B cell (primary cell): ENCODE data around the gene IL17B. TPM values are rescaled to one million over a fixed set of nuclear protein-coding genes. Genes with fewer than 3 reads are reported as not detected.

Experiments
- ATAC-seq: fragments of 200-7000 bp; cut with Tn5 transposase; one replicate; pipeline ENCODE4 v1.10.0; 2021; ENCODE audit warnings: low read depth, mild to moderate bottlenecking, moderate number of reproducible peaks, moderate library complexity
- CTCF ChIA-PET: fragments of 350-600 bp; sonication (Branson Sonifier 250); formaldehyde crosslinking; loops from one replicate; lab custom pipeline; 2021; ENCODE audit warnings: antibody characterized with exemption, inconsistent platforms; lab: Charles Lee
- POLR2A ChIA-PET: fragments of 350-600 bp; sonication (Branson Sonifier 250); formaldehyde crosslinking; loops from one replicate; lab custom pipeline; 2021; ENCODE audit warnings: antibody characterized with exemption; lab: Charles Lee
- DNase-seq: peaks from one replicate; pipeline ENCODE4 v3.0.0; 2013
- H2AFZ ChIP-seq: 2 replicates; pipeline ENCODE4 v1.6.1; 2012; ENCODE audit warnings: mild to moderate bottlenecking, low read depth, low read length; ENCODE audit not compliant: insufficient read depth, poor library complexity, severe bottlenecking
- H3K27ac ChIP-seq, 2 donors: 1 replicate in 1 of 2; 2 replicates in 1 of 2; pipeline ENCODE4 v1.5.1; 2012 to 2013; ENCODE audit warnings: low read length in 2 of 2, mild to moderate bottlenecking in 2 of 2, moderate library complexity in 1 of 2
- H3K27me3 ChIP-seq, 4 experiments: fragments of 200-600 bp in 1 of 4; sonication (generic) in 1 of 4; replicated peaks in 1 of 4; 1 replicate in 2 of 4; 2 replicates in 2 of 4; pipeline versions ENCODE4 v1.6.1 to v1.7.0; 2013 to 2016; ENCODE audit warnings: low read length in 3 of 4, mild to moderate bottlenecking in 2 of 4, mixed read lengths in 1 of 4, moderate library complexity in 1 of 4; ENCODE audit not compliant: insufficient read depth in 4 of 4, control insufficient read depth in 3 of 4; ENCODE audit errors: control extremely low read depth in 1 of 4
- H3K36me3 ChIP-seq, 2 experiments: replicated peaks in 1 of 2; 1 replicate in 1 of 2; 2 replicates in 1 of 2; pipeline versions ENCODE4 v1.6.1 to v1.7.1; 2013; ENCODE audit warnings: low read length in 1 of 2; ENCODE audit not compliant: insufficient read depth in 2 of 2, control insufficient read depth in 1 of 2; ENCODE audit errors: control extremely low read depth in 1 of 2, extremely low read depth in 1 of 2
- H3K4me1 ChIP-seq, 2 donors: fragments of 200-600 bp in 1 of 2; sonication (generic) in 1 of 2; 1 replicate in 1 of 2; 2 replicates in 1 of 2; pipeline versions ENCODE4 v1.5.1 to v1.6.1; 2013 to 2017; ENCODE audit warnings: low read length in 2 of 2; ENCODE audit not compliant: control insufficient read depth in 2 of 2, insufficient read depth in 2 of 2
- H3K4me2 ChIP-seq: replicated peaks from 2 replicates; pipeline ENCODE3; 2012; ENCODE audit warnings: mild to moderate bottlenecking, low read depth, low read length; ENCODE audit not compliant: poor library complexity, severe bottlenecking
- H3K4me3 ChIP-seq, 5 experiments: fragments of 200-600 bp in 1 of 5; sonication (generic) in 1 of 5; 1 replicate in 3 of 5; 2 replicates in 2 of 5; pipeline versions ENCODE4 v1.5.1 to v1.7.0; 2011 to 2016; ENCODE audit warnings: low read length in 4 of 5, mild to moderate bottlenecking in 4 of 5, low read depth in 2 of 5, control low read depth in 1 of 5, moderate library complexity in 1 of 5; ENCODE audit not compliant: insufficient read depth in 1 of 5; ENCODE audit errors: control extremely low read depth in 1 of 5, extremely low read depth in 1 of 5
- H3K79me2 ChIP-seq: fragments of 200-600 bp; sonication (generic); one replicate; pipeline ENCODE4 v1.6.0; 2016; ENCODE audit warnings: low read length; ENCODE audit not compliant: control insufficient read depth, insufficient read depth
- H3K9ac ChIP-seq: fragments of 200-600 bp; sonication (generic); 2 replicates; pipeline ENCODE4 v1.6.1; 2017; ENCODE audit warnings: mild to moderate bottlenecking, low read length, moderate library complexity
- H3K9me3 ChIP-seq, 3 donors: one replicate each; pipeline versions ENCODE4 v1.6.1 to v1.7.1; 2013; ENCODE audit warnings: low read length in 2 of 3; ENCODE audit not compliant: control insufficient read depth in 2 of 3, insufficient read depth in 1 of 3; ENCODE audit errors: control extremely low read depth in 1 of 3
- H4K20me1 ChIP-seq: 2 replicates; pipeline ENCODE4 v1.6.0; 2012; ENCODE audit warnings: mild to moderate bottlenecking, low read length; ENCODE audit not compliant: insufficient read depth, control insufficient read depth, poor library complexity, severe bottlenecking
- H3K27ac Mint-ChIP-seq: one replicate; pipeline ENCODE4 v1.8.0; 2021; ENCODE audit warnings: mixed read lengths
- H3K27me3 Mint-ChIP-seq: one replicate; pipeline ENCODE4 v1.8.0; 2021; ENCODE audit warnings: mixed read lengths
- H3K4me1 Mint-ChIP-seq: one replicate; pipeline ENCODE4 v1.8.0; 2021; ENCODE audit warnings: mixed read lengths
- H3K4me3 Mint-ChIP-seq: one replicate; pipeline ENCODE4 v1.8.0; 2021; ENCODE audit warnings: mixed read lengths
- H3K9me3 Mint-ChIP-seq: one replicate; pipeline ENCODE4 v1.8.0; 2022; ENCODE audit warnings: mixed read lengths; ENCODE audit not compliant: insufficient read depth
- CTCF ChIP-seq: fragments of 200-600 bp; IDR thresholded peaks from one replicate; pipeline ENCODE4 v1.8.0; 2022; ENCODE audit warnings: antibody characterized with exemption, mild to moderate bottlenecking
- EZH2 ChIP-seq: IDR thresholded peaks from 2 replicates; pipeline ENCODE4 v1.6.1; 2012; ENCODE audit warnings: borderline replicate concordance, low read depth, mild to moderate bottlenecking, moderate library complexity, low read length; ENCODE audit not compliant: insufficient read depth, poor library complexity, severe bottlenecking
- whole genome bisulfite sequencing: methylation state at CpG from one replicate; pipeline ENCODE4 v1.1.5; 2013; ENCODE audit warnings: missing lambda C conversion rate; ENCODE audit not compliant: insufficient coverage; 5-methylcytosine and 5-hydroxymethylcytosine counted together
- intact Hi-C: fragments of 100-400 bp; cut with micrococcal nuclease; formaldehyde crosslinking; loops from one replicate; pipeline ENCODE4 v1.10.0; 2022
- polyA plus RNA-seq: library from polyadenylated mRNA; depleted of rRNA; stranded (reverse); fragments of >200 nt; gene quantifications from 2 replicates; pipeline ENCODE4 v1.2.3, GENCODE V29; 2012
- total RNA-seq, 2 donors: library from RNA; stranded (reverse); fragments of 120-200 nt in 1 of 2; gene quantifications; 1 replicate in 1 of 2; 2 replicates in 1 of 2; pipeline versions ENCODE4 v1.2.3 to v1.2.4, GENCODE V29; 2013 to 2022

The IL17B gene
- total and polyA plus RNA-seq, 2 donors (not counting 1 experiment from before 2014, with no cell fraction given) = not detected

- ATAC-seq = no peak
- no peak overlapping the region for H3K9ac ChIP-seq
Observed at GRCh38 chr5:149407323-149408251, 28.5 kb upstream of the IL17B start.

More at GRCh38 chr5:149407323-149408251, 28.5 kb upstream of the IL17B start:
- no peaks in the 10 kb centered on the region for H3K4me1 Mint-ChIP-seq
- intact Hi-C loops = no loop called here
- peaks cover 12% of the 10 kb centered on the region for H3K27me3 Mint-ChIP-seq
- no peak overlapping the region for H3K27ac ChIP-seq
- H3K4me3 Mint-ChIP-seq = no peak overlapping the region
- H3K27ac Mint-ChIP-seq = no peak overlapping the region
- POLR2A ChIA-PET = no interaction called here
- WGBS = 93% methylated on average over 11 of the region's 11 CpGs
- no peak overlapping the region for H2AFZ ChIP-seq
- H3K27me3 ChIP-seq = peaks cover 0 to 3% (median 0%) of the 10 kb centered on the region in 4 experiments
- H3K9me3 ChIP-seq = peaks cover 0 to 2% (median 0%) of the 10 kb centered on the region in 3 donors
- no peak for DNase-seq
- H3K4me3 ChIP-seq = no peak overlapping the region
- H3K4me2 ChIP-seq = no peak overlapping the region
- CTCF ChIA-PET = no interaction called here
- no peaks in the 10 kb centered on the region for H3K36me3 ChIP-seq
- no peaks in the 10 kb centered on the region for H3K9me3 Mint-ChIP-seq
- no peak for TF ChIP-seq EZH2
- TF ChIP-seq CTCF = no peak
- no peaks in the 10 kb centered on the region for H3K4me1 ChIP-seq
- no peaks in the 10 kb centered on the region for H3K79me2 ChIP-seq
- H4K20me1 ChIP-seq = no peaks in the 10 kb centered on the region
